ENCODE measurements around the gene MMAB. TPM values are rescaled to one million over a fixed set of nuclear protein-coding genes. Genes with fewer than 3 reads are reported as not detected.
A peak's percentile ranks its signal among the peaks of the same experiment; 100 is the strongest.

The MMAB gene
- total RNA-seq, 1 experiment from 2014 or later: 24.3 TPM

- Histone ChIP-seq H3T11ph (ENCODE audit: low read length) (no peak overlapping the region), H3K23ac (ENCODE audit: insufficient read length, low read depth, low read length) (no peak overlapping the region), H3K4me2 (ENCODE audit: insufficient read depth, insufficient read length, low read length) (no peak overlapping the region), H2BK120ac (ENCODE audit: low read depth, low read length, poor library complexity, severe bottlenecking) (no peak overlapping the region), H4K5ac (ENCODE audit: insufficient read length, low read depth, low read length) (no peak overlapping the region), H2AFZ (ENCODE audit: low read length) (no peak overlapping the region), H3K18ac (ENCODE audit: insufficient read length, low read depth, low read length) (no peak overlapping the region), H2BK5ac (ENCODE audit: insufficient read length, low read length) (no peak overlapping the region), H3K56ac (ENCODE audit: insufficient read length, low read depth, low read length) (no peak overlapping the region), H3K4me1 (ENCODE audit: insufficient read depth, low read length) (no peaks in the 10 kb centered on the region), H3K4ac (ENCODE audit: low read depth, low read length) (no peak overlapping the region), H2BK12ac (ENCODE audit: insufficient read length, low read depth, low read length) (no peak overlapping the region), H4K91ac (ENCODE audit: insufficient read length, low read depth, low read length) (no peak overlapping the region), H3K27ac (ENCODE audit: insufficient read length, low read depth, low read length) (no peak overlapping the region), H3K79me2 (ENCODE audit: insufficient read depth, low read length) (no peaks in the 10 kb centered on the region), H3K9me3 (ENCODE audit: control insufficient read depth, low read depth, low read length) (no peaks in the 10 kb centered on the region), H3K14ac (ENCODE audit: insufficient read depth, low read length) (no peak overlapping the region), H3K79me1 (ENCODE audit: insufficient read depth, low read depth, low read length, poor library complexity, severe bottlenecking) (no peaks in the 10 kb centered on the region), H4K8ac (replicated peaks; ENCODE audit: insufficient read length, low read depth, low read length) (no peak overlapping the region), H3K23me2 (ENCODE audit: insufficient read length, low read depth, low read length, poor library complexity, severe bottlenecking) (no peaks in the 10 kb centered on the region), H2BK20ac (ENCODE audit: low read depth, low read length, poor library complexity, severe bottlenecking) (no peak overlapping the region), H3K9ac (ENCODE audit: extremely low read depth, insufficient read length, low read length) (no peak overlapping the region), H3K27me3 (ENCODE audit: insufficient read depth, low read length) (no peaks in the 10 kb centered on the region), H2BK15ac (ENCODE audit: low read depth, low read length) (no peak overlapping the region), H4K20me1 (ENCODE audit: control insufficient read depth, insufficient read depth, insufficient read length) (no peaks in the 10 kb centered on the region), H2AK5ac (ENCODE audit: insufficient read length, low read length) (no peak overlapping the region)
- no CpG with 5 or more reads among the region's 4 CpGs for WGBS (ENCODE audit: extremely low coverage, insufficient read length, low lambda C conversion rate)
- H3K9me3 Mint-ChIP-seq: no peaks in the 10 kb centered on the region
- peak overlapping the region in 1 of 3 experiments; percentile 15; a peak in 1 of 7 replicates for H3K27ac Mint-ChIP-seq
- peaks cover 2% of the 10 kb centered on the region for H3K27me3 Mint-ChIP-seq (ENCODE audit: low read depth)
- DNase-seq: no peak
- H3K4me3 Mint-ChIP-seq: no peak overlapping the region
- peaks cover 0 to 18% of the 10 kb centered on the region in 2 experiments; a peak in 2 of 4 replicates for H3K4me1 Mint-ChIP-seq
- H3K36me3 Mint-ChIP-seq (ENCODE audit: insufficient read depth in 1 of 3, low read depth in 3 of 3): no peaks in the 10 kb centered on the region; a peak in 1 of 7 replicates
- TF ChIP-seq CTCF (conservative IDR thresholded peaks at IDR 0.05): no peak
Measured at GRCh38 chr12:109607618-109608017, 34.3 kb upstream of the MMAB start.
